ENCODE data around the gene ACADL. TPM values are rescaled to one million over a fixed set of nuclear protein-coding genes. Genes with fewer than 3 reads are reported as not detected.

The ACADL gene
- polyA plus RNA-seq (2013), result 18.6 and 19.2 TPM in 2 replicates

DNA sequence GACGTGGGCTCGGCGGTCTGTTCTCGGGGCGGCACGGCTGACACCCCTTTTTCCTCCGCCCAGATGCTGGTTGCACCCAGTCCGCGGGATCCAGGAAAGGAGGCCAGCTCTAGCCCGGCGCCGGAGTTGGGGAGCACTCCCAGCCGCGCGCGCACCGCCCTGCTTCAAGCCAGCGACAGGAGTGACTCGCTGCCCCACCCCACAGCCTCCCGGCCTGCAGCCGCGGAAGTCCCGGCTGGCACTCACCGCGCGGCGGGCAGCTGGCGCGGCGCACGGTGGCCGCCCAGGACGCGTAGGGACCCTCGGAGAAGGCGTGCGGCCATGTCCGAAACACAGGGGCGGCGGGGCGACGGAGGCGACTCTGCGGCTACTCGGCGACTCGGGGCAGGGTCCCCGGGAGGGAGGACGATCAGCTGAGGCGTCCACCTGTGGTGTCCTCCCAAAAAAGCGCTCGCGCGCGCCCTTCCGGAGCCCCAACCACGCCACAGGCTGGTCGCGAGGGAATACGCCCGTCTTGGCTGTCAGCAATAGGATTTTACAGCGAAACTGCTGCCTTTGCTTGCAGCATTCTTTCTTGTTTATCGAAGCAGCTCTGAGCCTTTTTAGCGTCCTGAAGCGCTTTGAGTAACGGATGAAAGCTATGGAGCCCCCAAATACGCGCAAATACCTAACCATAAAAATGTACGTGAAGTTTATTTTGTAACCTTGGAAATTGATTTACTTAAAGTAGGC is at the start of gene ACADL:
TSS of gene ACADL (minus strand) at position 507 of the 732 bp plus-strand sequence. CDS start at position 323, 184 bp downstream.
- Histone ChIP-seq H3K23ac (ENCODE audit: low read length) (no peak within 1 kb of the TSS), H4K8ac (ENCODE audit: low read depth, low read length) (peak within 1 kb of the TSS; percentile 98), H4K91ac (ENCODE audit: low read depth, low read length) (peak within 1 kb of the TSS; percentile 98), H3K14ac (ENCODE audit: low read length) (peak within 1 kb of the TSS; percentile 99), H3K9me3 (ENCODE audit: insufficient read depth, low read depth, low read length) (peaks cover 1% of the 10 kb centered on the region), H2AFZ (ENCODE audit: insufficient read depth, low read length, poor library complexity) (peak within 1 kb of the TSS; percentile 51), H2AK5ac (ENCODE audit: low read length) (peak within 1 kb of the TSS; percentile 73), H2BK12ac (ENCODE audit: low read length) (peak within 1 kb of the TSS; percentile 75), H3K27ac (ENCODE audit: low read depth, low read length) (peak within 1 kb of the TSS; percentile 91), H3K79me1 (ENCODE audit: low read length) (peaks cover 35% of the 10 kb centered on the region), H3K4me1 (ENCODE audit: control insufficient read depth in 1 of 2, insufficient read depth in 2 of 2, low read length in 2 of 2) (peaks cover 0 to 14% of the 10 kb centered on the region in 2 experiments), H3K18ac (ENCODE audit: low read length) (peak within 1 kb of the TSS; percentile 98), H3K4me2 (ENCODE audit: low read length) (peak within 1 kb of the TSS; percentile 58), H3K4ac (ENCODE audit: low read depth, low read length) (peak within 1 kb of the TSS; percentile 93), H3K4me3 (ENCODE audit: low read depth, low read length) (peak within 1 kb of the TSS; percentile 88), H3K36me3 (ENCODE audit: control insufficient read depth in 1 of 2, insufficient read depth in 2 of 2, low read length in 2 of 2) (peaks cover 0 to 2% of the 10 kb centered on the region in 2 experiments), H2BK5ac (ENCODE audit: low read depth, low read length, poor library complexity) (peak within 1 kb of the TSS; percentile 94), H2BK120ac (ENCODE audit: insufficient read depth, low read length, poor library complexity) (peak within 1 kb of the TSS; percentile 98), H3K27me3 (ENCODE audit: insufficient read depth, low read length) (no peaks in the 10 kb centered on the region), H4K12ac (ENCODE audit: low read depth, low read length) (peak within 1 kb of the TSS; percentile 86), H3K79me2 (ENCODE audit: control insufficient read depth, insufficient read depth, low read length, poor library complexity) (peaks cover 8% of the 10 kb centered on the region), H3K9ac (ENCODE audit: low read length) (peak within 1 kb of the TSS; percentile 95)
- WGBS (ENCODE audit: extremely low coverage, insufficient coverage, insufficient read length), result no CpG with 5 or more reads among the region's 69 CpGs
- peak; percentile 31 to 56 for DNase-seq

DNA sequence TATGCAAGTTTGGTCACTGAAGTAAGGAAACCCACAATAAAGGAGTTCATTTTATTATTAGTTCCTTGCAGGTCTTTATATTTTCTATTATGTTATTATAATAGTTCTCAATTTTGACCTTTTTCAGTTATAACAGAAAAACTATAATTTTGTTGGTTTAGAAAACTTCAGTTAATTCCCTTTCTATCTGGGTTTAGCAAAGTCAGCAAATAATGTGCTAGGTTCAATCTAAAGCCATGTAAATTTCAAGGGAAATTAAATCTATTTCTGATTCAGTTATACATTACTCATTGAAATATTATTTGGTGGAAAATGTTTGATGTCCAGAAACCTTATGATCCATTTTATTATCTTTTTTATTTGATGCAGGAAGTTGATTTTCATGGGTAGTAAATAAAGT is 46.1 kb upstream of the ACADL start:
- Histone ChIP-seq H4K91ac (ENCODE audit: low read depth, low read length) (no peak overlapping the region), H3K4me3 (ENCODE audit: low read depth, low read length) (no peak overlapping the region), H2BK12ac (ENCODE audit: low read length) (no peak overlapping the region), H4K12ac (ENCODE audit: low read depth, low read length) (no peak overlapping the region), H2BK120ac (ENCODE audit: insufficient read depth, low read length, poor library complexity) (no peak overlapping the region), H3K23ac (ENCODE audit: low read length) (no peak overlapping the region), H3K27me3 (ENCODE audit: insufficient read depth, low read length) (no peaks in the 10 kb centered on the region), H3K36me3 (ENCODE audit: control insufficient read depth in 1 of 2, insufficient read depth in 2 of 2, low read length in 2 of 2) (no peaks in the 10 kb centered on the region), H3K4ac (ENCODE audit: low read depth, low read length) (no peak overlapping the region), H2AK5ac (ENCODE audit: low read length) (no peak overlapping the region), H3K79me1 (ENCODE audit: low read length) (no peaks in the 10 kb centered on the region), H3K18ac (ENCODE audit: low read length) (no peak overlapping the region), H3K9me3 (ENCODE audit: insufficient read depth, low read depth, low read length) (no peaks in the 10 kb centered on the region), H3K14ac (ENCODE audit: low read length) (no peak overlapping the region), H3K4me2 (ENCODE audit: low read length) (no peak overlapping the region), H3K79me2 (ENCODE audit: control insufficient read depth, insufficient read depth, low read length, poor library complexity) (no peaks in the 10 kb centered on the region), H4K8ac (ENCODE audit: low read depth, low read length) (no peak overlapping the region), H2AFZ (ENCODE audit: insufficient read depth, low read length, poor library complexity) (no peak overlapping the region), H3K27ac (ENCODE audit: low read depth, low read length) (no peak overlapping the region), H3K9ac (ENCODE audit: low read length) (no peak overlapping the region), H2BK5ac (ENCODE audit: low read depth, low read length, poor library complexity) (no peak overlapping the region), H3K4me1 (ENCODE audit: control insufficient read depth in 1 of 2, insufficient read depth in 2 of 2, low read length in 2 of 2) (no peaks in the 10 kb centered on the region)
- no peak for DNase-seq

DNA sequence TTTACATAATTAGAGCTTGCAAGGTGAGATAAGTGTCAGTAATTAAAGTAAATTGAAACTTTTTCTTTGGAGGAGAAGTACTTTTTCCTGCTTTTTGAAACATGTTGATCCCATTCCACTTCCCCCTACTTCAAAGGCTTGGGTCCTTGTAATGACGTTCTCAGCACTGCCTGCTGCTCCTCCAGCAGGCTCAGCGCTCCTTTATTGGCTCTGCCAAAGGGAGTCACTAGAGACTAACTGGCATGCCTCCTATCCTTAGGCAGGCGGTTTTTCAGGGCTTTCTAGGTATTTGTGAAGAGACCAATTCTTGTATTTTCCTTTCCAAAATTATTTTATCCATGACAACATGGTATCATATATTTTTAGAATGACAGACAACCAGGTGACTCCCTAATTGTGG is 43.9 kb upstream of the ACADL start:
- Histone ChIP-seq H2AFZ (ENCODE audit: insufficient read depth, low read length, poor library complexity) (no peak overlapping the region), H3K14ac (ENCODE audit: low read length) (no peak overlapping the region), H2BK5ac (ENCODE audit: low read depth, low read length, poor library complexity) (no peak overlapping the region), H4K12ac (ENCODE audit: low read depth, low read length) (no peak overlapping the region), H3K23ac (ENCODE audit: low read length) (no peak overlapping the region), H3K4me3 (ENCODE audit: low read depth, low read length) (no peak overlapping the region), H3K4me2 (ENCODE audit: low read length) (no peak overlapping the region), H3K9me3 (ENCODE audit: insufficient read depth, low read depth, low read length) (no peaks in the 10 kb centered on the region), H3K27ac (ENCODE audit: low read depth, low read length) (no peak overlapping the region), H3K36me3 (ENCODE audit: control insufficient read depth in 1 of 2, insufficient read depth in 2 of 2, low read length in 2 of 2) (no peaks in the 10 kb centered on the region), H3K9ac (ENCODE audit: low read length) (no peak overlapping the region), H2BK120ac (ENCODE audit: insufficient read depth, low read length, poor library complexity) (no peak overlapping the region), H4K8ac (ENCODE audit: low read depth, low read length) (no peak overlapping the region), H3K79me2 (ENCODE audit: control insufficient read depth, insufficient read depth, low read length, poor library complexity) (no peaks in the 10 kb centered on the region), H3K4me1 (ENCODE audit: control insufficient read depth in 1 of 2, insufficient read depth in 2 of 2, low read length in 2 of 2) (no peaks in the 10 kb centered on the region), H3K79me1 (ENCODE audit: low read length) (no peaks in the 10 kb centered on the region), H3K4ac (ENCODE audit: low read depth, low read length) (no peak overlapping the region), H3K27me3 (ENCODE audit: insufficient read depth, low read length) (no peaks in the 10 kb centered on the region), H3K18ac (ENCODE audit: low read length) (no peak overlapping the region), H2BK12ac (ENCODE audit: low read length) (no peak overlapping the region), H4K91ac (ENCODE audit: low read depth, low read length) (no peak overlapping the region), H2AK5ac (ENCODE audit: low read length) (no peak overlapping the region)
- no CpG with 5 or more reads among the region's 3 CpGs for WGBS (ENCODE audit: extremely low coverage, insufficient coverage, insufficient read length)
- DNase-seq, result no peak

DNA sequence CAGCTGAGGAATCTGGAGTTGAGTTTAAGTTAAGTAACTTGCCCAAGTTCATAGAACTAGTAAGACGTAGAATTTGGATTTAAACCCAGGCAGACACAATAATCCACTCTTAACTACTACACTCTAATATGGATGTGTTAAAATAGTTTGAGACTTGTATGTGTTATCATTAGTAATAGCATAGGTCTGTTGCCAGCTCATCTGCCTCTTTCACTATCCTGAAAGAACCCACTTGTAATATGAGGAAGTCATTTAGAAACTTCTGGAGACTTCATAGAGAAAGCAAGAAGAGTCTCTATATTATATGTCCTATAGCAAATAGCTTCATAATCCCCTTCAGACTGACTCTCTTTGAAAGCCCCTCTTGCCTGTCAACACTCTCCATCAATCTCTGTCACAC is 43.0 kb upstream of the ACADL start:
- Histone ChIP-seq H2BK120ac (ENCODE audit: insufficient read depth, low read length, poor library complexity) (no peak overlapping the region), H3K14ac (ENCODE audit: low read length) (no peak overlapping the region), H3K27me3 (ENCODE audit: insufficient read depth, low read length) (no peaks in the 10 kb centered on the region), H4K12ac (ENCODE audit: low read depth, low read length) (no peak overlapping the region), H4K91ac (ENCODE audit: low read depth, low read length) (no peak overlapping the region), H3K79me1 (ENCODE audit: low read length) (no peaks in the 10 kb centered on the region), H3K36me3 (ENCODE audit: control insufficient read depth in 1 of 2, insufficient read depth in 2 of 2, low read length in 2 of 2) (no peaks in the 10 kb centered on the region), H3K4ac (ENCODE audit: low read depth, low read length) (no peak overlapping the region), H2BK12ac (ENCODE audit: low read length) (no peak overlapping the region), H3K4me3 (ENCODE audit: low read depth, low read length) (no peak overlapping the region), H3K23ac (ENCODE audit: low read length) (no peak overlapping the region), H3K27ac (ENCODE audit: low read depth, low read length) (no peak overlapping the region), H3K79me2 (ENCODE audit: control insufficient read depth, insufficient read depth, low read length, poor library complexity) (no peaks in the 10 kb centered on the region), H3K9me3 (ENCODE audit: insufficient read depth, low read depth, low read length) (no peaks in the 10 kb centered on the region), H3K18ac (ENCODE audit: low read length) (no peak overlapping the region), H2AFZ (ENCODE audit: insufficient read depth, low read length, poor library complexity) (no peak overlapping the region), H3K4me1 (ENCODE audit: control insufficient read depth in 1 of 2, insufficient read depth in 2 of 2, low read length in 2 of 2) (no peaks in the 10 kb centered on the region), H3K9ac (ENCODE audit: low read length) (no peak overlapping the region), H2AK5ac (ENCODE audit: low read length) (no peak overlapping the region), H3K4me2 (ENCODE audit: low read length) (no peak overlapping the region), H4K8ac (ENCODE audit: low read depth, low read length) (no peak overlapping the region), H2BK5ac (ENCODE audit: low read depth, low read length, poor library complexity) (no peak overlapping the region)
- WGBS (ENCODE audit: extremely low coverage, insufficient coverage, insufficient read length), result no CpG with 5 or more reads among the region's 1 CpG
- no peak for DNase-seq
